ENCODE measurements around the gene STXBP4. TPM values are rescaled to one million over a fixed set of nuclear protein-coding genes. Genes with fewer than 3 reads are reported as not detected.

Gene STXBP4
- total RNA-seq, 2 experiments from 2014 or later: 9.4 to 12.6 TPM

- H3K9me2 ChIP-seq (ENCODE audit: insufficient read depth, low read length): no peaks in the 10 kb centered on the region
- intact Hi-C loops (cut with micrococcal nuclease; ENCODE audit: unreplicated experiment): no loop called here
- TF ChIP-seq EZH2phosphoT487 (IDR thresholded peaks at IDR 0.05; ENCODE audit: borderline replicate concordance, low read depth, low read length) (no peak), CTCF (conservative IDR thresholded peaks at IDR 0.05; ENCODE audit: low read length) (no peak)
- H3K4me3 ChIP-seq (ENCODE audit: low read depth, low read length, poor library complexity, severe bottlenecking): no peak overlapping the region
- no peaks in the 10 kb centered on the region; the same call in 1 of the 2 replicates for H3K36me3 ChIP-seq (ENCODE audit: insufficient read depth, low read length)
- no peak overlapping the region for H3K4me2 ChIP-seq (ENCODE audit: low read length)
- H3K9me3 ChIP-seq (ENCODE audit: low read length): no peaks in the 10 kb centered on the region
- no peaks in the 10 kb centered on the region for H4K20me1 ChIP-seq (ENCODE audit: insufficient read depth, low read length)
- no peaks in the 10 kb centered on the region for H3K79me2 ChIP-seq (ENCODE audit: insufficient read depth, low read depth, low read length)
- no peak for DNase-seq (ENCODE audit: low spot score)
- no peak overlapping the region for H3K27ac ChIP-seq (ENCODE audit: low read depth, low read length, poor library complexity, severe bottlenecking)
- ChIA-PET CTCF (ENCODE audit: unreplicated experiment) (no interaction called here), POLR2A (interaction anchor here (0.6 to 0.7 kb wide), 3 partner anchors 10 to 1730 kb away, joined by 3 to 4 read pairs (median 3); no protein-coding TSS in a partner anchor)
- BruUV-seq (replicated peaks): no TSS peak
- no peak overlapping the region for H2AFZ ChIP-seq (ENCODE audit: low read length)
- peaks cover 50% of the 10 kb centered on the region for H3K4me1 ChIP-seq (ENCODE audit: insufficient read depth, low read length, poor library complexity, severe bottlenecking)
Measured at GRCh38 chr17:55161935-55162555, 193.5 kb downstream of the STXBP4 start.

- ChIA-PET POLR2A (interaction anchor here (0.6 to 1.4 kb wide), 3 partner anchors 9 to 1730 kb away, joined by 3 to 5 read pairs (median 4); no protein-coding TSS in a partner anchor), CTCF (ENCODE audit: unreplicated experiment) (no interaction called here)
- H2AFZ ChIP-seq (ENCODE audit: low read length): no peak overlapping the region
- TF ChIP-seq EZH2phosphoT487 (IDR thresholded peaks at IDR 0.05; ENCODE audit: borderline replicate concordance, low read depth, low read length): no peak
- no peak for TF ChIP-seq CTCF (conservative IDR thresholded peaks at IDR 0.05; ENCODE audit: low read length)
- no peak overlapping the region for H3K27ac ChIP-seq (ENCODE audit: low read depth, low read length, poor library complexity, severe bottlenecking)
- no peaks in the 10 kb centered on the region for H3K79me2 ChIP-seq (ENCODE audit: insufficient read depth, low read depth, low read length)
- DNase-seq (ENCODE audit: low spot score): no peak
- intact Hi-C loops (cut with micrococcal nuclease; ENCODE audit: unreplicated experiment): no loop called here
- no peaks in the 10 kb centered on the region; the same call in 1 of the 2 replicates for H3K36me3 ChIP-seq (ENCODE audit: insufficient read depth, low read length)
- H3K4me3 ChIP-seq (ENCODE audit: low read depth, low read length, poor library complexity, severe bottlenecking): no peak overlapping the region
- BruUV-seq (replicated peaks): no TSS peak
- peaks cover 55% of the 10 kb centered on the region for H3K4me1 ChIP-seq (ENCODE audit: insufficient read depth, low read length, poor library complexity, severe bottlenecking)
- no peaks in the 10 kb centered on the region for H3K9me3 ChIP-seq (ENCODE audit: low read length)
- no peaks in the 10 kb centered on the region for H3K9me2 ChIP-seq (ENCODE audit: insufficient read depth, low read length)
- H3K4me2 ChIP-seq (ENCODE audit: low read length): peak overlapping the region; percentile 60; the same call in 1 of the 2 replicates
- H4K20me1 ChIP-seq (ENCODE audit: insufficient read depth, low read length): no peaks in the 10 kb centered on the region
Measured at GRCh38 chr17:55162556-55162946, 194.0 kb downstream of the STXBP4 start.

- Histone ChIP-seq H3K4me1 (ENCODE audit: insufficient read depth, low read length, poor library complexity, severe bottlenecking) (peaks cover 64% of the 10 kb centered on the region), H3K9me3 (ENCODE audit: low read length) (no peaks in the 10 kb centered on the region), H3K36me3 (ENCODE audit: insufficient read depth, low read length) (no peaks in the 10 kb centered on the region; the same call in 1 of the 2 replicates), H2AFZ (ENCODE audit: low read length) (peak overlapping the region; percentile 37; the same call in 1 of the 2 replicates), H3K9me2 (ENCODE audit: insufficient read depth, low read length) (no peaks in the 10 kb centered on the region), H4K20me1 (ENCODE audit: insufficient read depth, low read length) (no peaks in the 10 kb centered on the region), H3K79me2 (ENCODE audit: insufficient read depth, low read depth, low read length) (no peaks in the 10 kb centered on the region), H3K4me2 (ENCODE audit: low read length) (peak overlapping the region; percentile 60), H3K27ac (ENCODE audit: low read depth, low read length, poor library complexity, severe bottlenecking) (peak overlapping the region; percentile 56), H3K4me3 (ENCODE audit: low read depth, low read length, poor library complexity, severe bottlenecking) (peak overlapping the region; percentile 14)
- DNase-seq (ENCODE audit: low spot score): peak; percentile 53
- CTCF ChIA-PET (ENCODE audit: unreplicated experiment): no interaction called here
- intact Hi-C loops (cut with micrococcal nuclease; ENCODE audit: unreplicated experiment): no loop called here
- BruUV-seq (replicated peaks): no TSS peak
- POLR2A ChIA-PET: interaction anchor here (1.4 kb wide), 1 partner anchor 9 kb away, joined by 5 read pairs; no protein-coding TSS in a partner anchor
- TF ChIP-seq EZH2phosphoT487 (IDR thresholded peaks at IDR 0.05; ENCODE audit: borderline replicate concordance, low read depth, low read length): no peak
- no peak for TF ChIP-seq CTCF (conservative IDR thresholded peaks at IDR 0.05; ENCODE audit: low read length)
Measured at GRCh38 chr17:55163408-55163807, 194.8 kb downstream of the STXBP4 start.

Data from OCI-LY7 (cell line).